Measurements from ENCODE around the gene ZFP3.
"Not testable (repeated sequence)": the region's sequence is repeated elsewhere in the genome, so short reads cannot be mapped to it uniquely, and the experiment has no call there.

Gene ZFP3

GRCh38 chr17:5080591-5080990 lies 2.3 kb downstream of the ZFP3 start:
- DNase-seq = no peak

GRCh38 chr17:5092218-5093010 lies 14.1 kb downstream of the ZFP3 start:
- no peak for DNase-seq

DNA sequence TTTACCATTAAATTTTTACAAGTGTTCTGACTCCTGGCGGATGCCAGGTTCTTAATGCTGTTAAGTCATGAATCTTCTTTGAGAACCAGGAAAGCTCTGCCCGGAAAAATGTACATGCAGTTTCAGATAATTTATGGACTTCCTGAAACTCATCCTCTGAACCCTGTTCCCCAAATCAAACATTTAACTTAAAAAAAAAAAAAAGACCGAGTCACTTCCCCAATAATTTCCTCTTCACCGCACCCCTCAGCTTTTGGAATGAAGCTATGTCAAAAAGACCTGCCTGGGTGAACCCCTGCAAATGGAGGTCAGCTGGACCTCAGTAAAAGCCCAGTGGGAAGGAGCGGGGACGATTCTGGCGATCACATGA lies 18.4 kb downstream of the ZFP3 start:
- DNase-seq = no peak

GRCh38 chr17:5097101-5097834 lies 19.0 kb downstream of the ZFP3 start:
- no peak for DNase-seq

GRCh38 chr17:5099271-5099670 lies 21.0 kb downstream of the ZFP3 start:
- no peak for DNase-seq

- no peak for DNase-seq
Observed at GRCh38 chr17:5100832-5101231, 22.6 kb downstream of the ZFP3 start.

- DNase-seq = no peak
Observed at GRCh38 chr17:5110816-5111215, 32.5 kb downstream of the ZFP3 start.

DNA sequence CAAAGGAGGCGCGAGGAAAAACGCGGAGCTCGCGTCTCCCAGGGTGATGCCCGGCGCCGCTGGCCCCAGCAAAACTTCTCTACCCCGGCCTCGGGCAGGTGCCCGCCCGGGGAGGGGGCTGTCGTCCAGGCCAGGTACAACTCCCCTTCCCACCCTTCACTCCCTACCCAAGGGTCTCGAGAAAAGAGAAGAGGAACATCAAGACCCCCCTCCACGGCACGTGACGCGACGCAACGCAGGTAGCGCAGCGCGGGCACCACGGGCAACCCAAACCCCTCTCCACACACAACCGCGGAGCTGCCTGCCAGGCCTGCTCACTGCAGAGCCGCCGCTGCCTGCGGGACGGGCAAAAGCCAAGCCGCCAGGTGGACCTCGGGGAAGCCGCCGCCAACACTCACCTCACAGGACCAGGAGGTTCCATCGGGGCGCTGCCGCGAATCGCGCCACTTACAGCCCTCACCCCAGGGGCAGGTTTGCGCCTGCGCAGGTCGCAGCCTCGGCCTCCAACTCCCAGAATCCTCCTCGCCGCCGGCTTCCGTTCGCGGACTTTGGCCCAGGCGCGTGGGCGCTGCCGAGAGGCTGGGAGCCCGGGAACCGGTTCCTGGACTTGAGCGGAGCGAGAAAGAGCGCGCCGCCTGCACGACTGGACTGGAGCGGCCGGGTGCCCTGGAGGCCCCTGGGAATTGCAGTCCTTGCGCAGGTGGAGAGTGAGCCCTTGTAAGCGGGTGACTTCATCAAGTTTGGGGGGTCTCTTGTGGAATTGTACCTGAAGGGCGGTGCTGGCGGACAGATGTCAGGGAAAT lies 33.3 kb downstream of the ZFP3 start, which contains the start of gene ZNF232:
Gene ZNF232 (minus strand): TSS at position 477 of the 803 bp plus-strand sequence. CDS start 56 bp downstream, at position 421.
- DNase-seq = peak; percentile 89

DNA sequence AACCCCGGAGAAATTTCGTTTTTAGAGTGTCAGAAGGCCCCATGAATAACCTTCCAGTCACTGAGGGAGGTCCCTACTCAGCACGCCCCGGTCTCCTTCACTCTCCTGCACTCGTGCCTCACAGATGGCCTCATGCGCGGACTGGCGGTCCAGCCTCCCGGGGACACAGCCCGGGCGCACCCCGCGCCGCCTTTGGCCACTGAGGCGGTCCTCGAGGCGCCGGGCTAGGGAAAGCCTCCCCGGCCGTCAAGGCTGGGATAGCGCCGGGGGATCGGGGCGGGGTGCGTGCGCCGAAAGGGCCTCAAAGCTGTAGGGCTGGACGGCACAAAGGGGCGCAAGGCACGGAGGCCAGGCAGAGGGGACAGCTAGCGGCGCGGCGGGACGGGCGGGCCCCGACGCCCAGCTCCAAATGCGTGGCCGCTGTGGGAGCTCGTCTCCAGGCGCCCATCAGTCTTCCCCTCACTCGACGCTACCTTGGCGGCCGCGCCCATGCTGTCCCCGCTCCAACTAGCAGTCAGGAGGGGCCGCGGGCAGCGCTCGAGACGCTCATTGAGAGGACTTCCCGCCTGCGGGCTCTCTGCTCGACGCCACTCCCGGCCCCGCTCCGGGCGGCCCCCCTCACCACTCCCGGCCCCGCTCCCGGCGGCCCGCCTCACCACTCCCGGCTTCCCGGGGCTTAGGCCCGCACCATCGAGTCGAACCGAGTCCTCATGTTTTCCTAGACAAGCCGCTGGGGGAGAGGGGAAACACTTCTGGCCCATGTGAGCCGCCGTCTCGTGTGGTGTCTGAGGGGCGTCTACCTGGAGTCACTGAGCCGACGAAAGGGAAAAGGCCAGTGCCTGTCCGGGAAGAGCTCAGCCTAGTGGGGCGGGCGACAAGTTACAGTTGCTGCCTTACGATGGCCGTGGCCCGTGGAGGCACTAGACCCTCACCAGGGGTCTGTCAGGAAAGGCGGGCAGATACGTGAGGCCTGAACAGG lies 37.7 kb downstream of the ZFP3 start, which contains the start of gene USP6:
Gene USP6 (plus strand): TSS at position 360 of the 979 bp plus-strand sequence. CDS start 14,336 bp downstream, outside the sequence.
- no peak for DNase-seq

- no peak for DNase-seq
Observed at GRCh38 chr17:5118219-5118618, 40.0 kb downstream of the ZFP3 start.

DNA sequence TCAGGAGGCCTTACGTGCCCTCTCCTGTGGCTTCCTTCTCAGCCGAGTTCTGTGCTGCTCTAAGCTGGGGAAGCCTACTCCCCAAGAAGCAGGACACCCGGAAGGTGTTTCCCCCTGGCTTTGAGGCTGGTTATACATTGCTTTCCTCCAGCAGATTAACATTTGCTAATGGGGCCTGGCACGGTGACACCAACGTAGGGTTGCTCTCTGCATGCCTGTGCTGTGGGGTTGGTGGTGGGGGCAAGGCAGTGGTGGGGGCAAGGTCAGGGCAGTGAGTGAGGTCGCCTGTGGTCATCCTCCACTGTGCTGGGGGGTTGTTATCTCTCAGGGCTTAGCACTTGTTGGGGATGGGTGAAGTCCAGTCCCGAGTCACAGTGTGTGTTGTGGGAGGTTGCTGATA lies 41.8 kb downstream of the ZFP3 start:
- no peak for DNase-seq

- DNase-seq = not testable (repeated sequence)
Observed at GRCh38 chr17:5120436-5121185, 42.3 kb downstream of the ZFP3 start.

DNA sequence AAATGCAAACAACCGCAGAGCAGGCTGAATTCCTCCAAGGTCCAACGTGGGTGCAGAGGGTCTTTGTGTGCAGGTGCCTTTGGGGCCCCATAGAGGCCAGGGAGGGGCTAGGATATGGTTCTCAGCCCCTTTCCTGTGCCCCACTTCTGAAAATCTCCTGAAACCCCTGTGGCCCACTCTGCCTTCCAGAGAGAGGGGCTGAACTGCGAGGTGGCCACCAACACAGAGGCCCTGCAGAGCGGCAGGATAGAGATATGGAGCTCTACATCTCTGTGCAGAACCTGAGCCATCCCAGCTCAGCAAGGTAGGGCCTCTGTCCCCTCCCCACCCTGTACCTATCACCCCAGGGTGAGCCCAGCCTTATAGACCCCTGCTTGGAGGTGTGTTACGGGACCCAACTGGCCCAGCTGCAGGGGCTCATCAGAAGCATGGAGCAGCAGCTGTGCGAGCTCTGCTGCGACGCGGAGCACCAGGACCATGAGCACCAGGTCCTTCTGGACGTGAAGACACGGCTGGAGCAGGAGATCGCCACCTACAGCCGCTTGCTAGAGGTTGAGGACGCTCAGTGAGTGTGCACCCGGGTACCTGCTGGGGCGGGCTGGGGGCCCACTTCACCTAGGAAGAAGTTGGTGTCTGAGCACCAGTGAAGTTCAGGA lies 43.0 kb downstream of the ZFP3 start:
- DNase-seq = no peak

GRCh38 chr17:5122056-5122455 lies 43.8 kb downstream of the ZFP3 start:
- not testable (repeated sequence) for DNase-seq

GRCh38 chr17:5122586-5123342 lies 44.5 kb downstream of the ZFP3 start:
- DNase-seq = no peak

- DNase-seq = no peak
Observed at GRCh38 chr17:5123343-5124124, 45.3 kb downstream of the ZFP3 start.

- not testable (repeated sequence) for DNase-seq
Observed at GRCh38 chr17:5124125-5124760, 46.0 kb downstream of the ZFP3 start.

- DNase-seq = not testable (repeated sequence)
Observed at GRCh38 chr17:5124896-5125295, 46.6 kb downstream of the ZFP3 start.

Measured in HCEC 1CT (cell line).